Skin epidermis (tissue), 12 donors: Measurements from ENCODE around the gene RBMS2.
A peak's percentile ranks its signal among the peaks of the same experiment; 100 is the strongest.

Experiments used
- H3K27ac ChIP-seq, 21 experiments: fragments of 200-600 bp; sonication (generic) in 11 of 21; one replicate each; pipeline ENCODE4 v1.5.0; 2020; ENCODE audit warnings: mild to moderate bottlenecking in 3 of 21, inconsistent platforms in 2 of 21, moderate library complexity in 2 of 21
- H3K4me3 ChIP-seq, 7 experiments: fragments of 200-600 bp; sonication (generic) in 2 of 7; one replicate each; pipeline ENCODE4 v1.5.0; 2020; ENCODE audit warnings: inconsistent platforms in 2 of 7, mild to moderate bottlenecking in 2 of 7, moderate library complexity in 1 of 7

Gene RBMS2

GRCh38 chr12:56644654-56645053 is 123.0 kb downstream of the RBMS2 start:
- Histone ChIP-seq H3K4me3 (peak overlapping the region; percentile 73 to 97 (median 89)), H3K27ac (peak overlapping the region in 18 of 21 experiments; percentile 82 to 98 (median 96))

GRCh38 chr12:56645201-56645716 is 123.6 kb downstream of the RBMS2 start:
- Histone ChIP-seq H3K4me3 (peak overlapping the region; percentile 73 to 97 (median 89)), H3K27ac (peak overlapping the region; percentile 80 to 98 (median 96))
